ENCODE results near the gene OR10V1. TPM values are rescaled to one million over a fixed set of nuclear protein-coding genes. Genes with fewer than 3 reads are reported as not detected.

Gene OR10V1
- total and polyA plus RNA-seq, 9 of the 15 experiments (the other 6 are each of a cell fraction or from before 2014, with no cell fraction given) = not detected

DNA sequence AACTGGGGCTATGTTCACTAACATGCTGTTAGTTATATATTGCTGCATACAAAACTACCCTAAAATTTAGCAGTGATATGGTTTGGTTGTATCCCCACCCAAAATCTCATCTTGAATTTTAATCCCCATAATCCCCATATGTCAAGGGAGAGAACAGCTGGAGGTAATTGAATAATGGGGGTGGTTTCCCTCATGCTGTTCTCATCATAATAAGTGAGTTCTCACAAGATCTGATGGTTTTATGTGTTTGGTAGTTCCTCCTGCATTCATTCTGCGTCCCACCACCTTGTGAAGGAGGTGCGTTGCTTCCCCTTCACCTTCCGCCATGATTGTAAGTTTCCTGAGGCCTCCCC, 34.9 kb downstream of the OR10V1 start:
- Histone ChIP-seq H3K36me3 (ENCODE audit: control insufficient read depth, insufficient read depth, low read length) (no peaks in the 10 kb centered on the region), H3K27me3 (ENCODE audit: control insufficient read depth in 2 of 2, insufficient read depth in 2 of 2, low read length in 2 of 2) (no peaks in the 10 kb centered on the region), H3K9ac (ENCODE audit: insufficient read depth in 1 of 2, low read depth in 2 of 2, low read length in 2 of 2) (no peak overlapping the region), H2AFZ (ENCODE audit: low read depth, low read length) (no peak overlapping the region), H3K9me1 (ENCODE audit: control insufficient read depth, insufficient read depth, low read length) (no peaks in the 10 kb centered on the region), H3K4me1 (replicated peaks in 1 of 2; ENCODE audit: control insufficient read depth in 2 of 2, insufficient read depth in 2 of 2, low read length in 2 of 2) (peaks cover 11 to 15% of the 10 kb centered on the region in 2 experiments; a peak in 4 of 5 replicates), H3K27ac (ENCODE audit: extremely low read depth, low read depth, low read length) (no peak overlapping the region), H3K4me2 (ENCODE audit: insufficient read depth, low read length) (no peak overlapping the region), H3K9me3 (replicated peaks; ENCODE audit: control insufficient read depth, insufficient read depth, low read depth, low read length) (no peaks in the 10 kb centered on the region), H3K4me3 (no peak overlapping the region), H3K79me2 (ENCODE audit: control insufficient read depth, insufficient read depth, low read length) (no peaks in the 10 kb centered on the region), H4K20me1 (replicated peaks; ENCODE audit: control insufficient read depth, insufficient read depth, low read length) (no peaks in the 10 kb centered on the region)
- ChIA-PET POLR2A (interaction anchor here (1.8 kb wide), 1 partner anchor 13 kb away, joined by 6 read pairs; no protein-coding TSS in a partner anchor), CTCF (ENCODE audit: low intra/inter-chr PET ratio) (no interaction called here)
- BruUV-seq (replicated peaks) = no TSS peak
- TF ChIP-seq ZBTB43 (CRISPR knock-in tag; IDR thresholded peaks at IDR 0.05) = no peak
- DNase-seq (ENCODE audit: extremely low read depth in 1 of 4, low spot score in 3 of 4) (no peak), ATAC-seq (no peak), FAIRE-seq (no peak)
- 83% methylated on average over 3 of the region's 3 CpGs for WGBS (ENCODE audit: insufficient coverage, low coverage, missing lambda C conversion rate)
- in situ Hi-C loops (cut with MboI) = loop anchor here (25.0 kb wide), 1 partner anchor 491 kb away; no protein-coding TSS in a partner anchor
- intact Hi-C loops (cut with micrococcal nuclease) = no loop called here

- in situ Hi-C loops (cut with MboI) = loop anchor here (25.0 kb wide), 1 partner anchor 491 kb away; no protein-coding TSS in a partner anchor
- 41% methylated on average over 2 of the region's 2 CpGs for WGBS (ENCODE audit: insufficient coverage, low coverage, missing lambda C conversion rate)
- H3K4me2 ChIP-seq (ENCODE audit: insufficient read depth, low read length) = no peak overlapping the region
- no peaks in the 10 kb centered on the region for H3K36me3 ChIP-seq (ENCODE audit: control insufficient read depth, insufficient read depth, low read length)
- no peak overlapping the region for H3K9ac ChIP-seq (ENCODE audit: insufficient read depth in 1 of 2, low read depth in 2 of 2, low read length in 2 of 2)
- H3K4me1 ChIP-seq (replicated peaks in 1 of 2; ENCODE audit: control insufficient read depth in 2 of 2, insufficient read depth in 2 of 2, low read length in 2 of 2) = peaks cover 11 to 15% of the 10 kb centered on the region in 2 experiments; a peak in 4 of 5 replicates
- no peaks in the 10 kb centered on the region for H3K27me3 ChIP-seq (ENCODE audit: control insufficient read depth in 2 of 2, insufficient read depth in 2 of 2, low read length in 2 of 2)
- no peaks in the 10 kb centered on the region for H4K20me1 ChIP-seq (replicated peaks; ENCODE audit: control insufficient read depth, insufficient read depth, low read length)
- ATAC-seq (no peak), DNase-seq (ENCODE audit: extremely low read depth in 1 of 4, low spot score in 3 of 4) (peak in 1 of 4 experiments; percentile 20), FAIRE-seq (no peak)
- H3K27ac ChIP-seq (ENCODE audit: extremely low read depth, low read depth, low read length) = no peak overlapping the region
- intact Hi-C loops (cut with micrococcal nuclease) = no loop called here
- no TSS peak for BruUV-seq (replicated peaks)
- no peaks in the 10 kb centered on the region for H3K9me3 ChIP-seq (replicated peaks; ENCODE audit: control insufficient read depth, insufficient read depth, low read depth, low read length)
- no peak overlapping the region for H2AFZ ChIP-seq (ENCODE audit: low read depth, low read length)
- ChIA-PET CTCF (ENCODE audit: low intra/inter-chr PET ratio) (no interaction called here), POLR2A (interaction anchor here (1.5 to 1.8 kb wide), 2 partner anchors 9 to 14 kb away, joined by 4 to 6 read pairs; partner anchors contain the start of gene PATL1)
- no peaks in the 10 kb centered on the region for H3K9me1 ChIP-seq (ENCODE audit: control insufficient read depth, insufficient read depth, low read length)
- TF ChIP-seq LCOR (CRISPR knock-in tag; IDR thresholded peaks at IDR 0.05) (no peak), RBM25 (IDR thresholded peaks at IDR 0.05; ENCODE audit: low read depth, low read length, severe bottlenecking) (peak; percentile 57), SOX6 (IDR thresholded peaks at IDR 0.05) (peak; percentile 35; the same call in 1 of the 2 replicates)
- no peaks in the 10 kb centered on the region for H3K79me2 ChIP-seq (ENCODE audit: control insufficient read depth, insufficient read depth, low read length)
- no peak overlapping the region for H3K4me3 ChIP-seq
Measured at GRCh38 chr11:59678118-59678812, 35.4 kb downstream of the OR10V1 start.
